HG02943 (cell line): Measurements from ENCODE around the gene NEURL3.
A peak's percentile ranks its signal among the peaks of the same experiment; 100 is the strongest.
"Not testable (repeated sequence)": the region's sequence is repeated elsewhere in the genome, so short reads cannot be mapped to it uniquely, and the experiment has no call there.

Experiments used
- ATAC-seq: cut with Tn5 transposase; IDR thresholded peaks from one replicate; pipeline ENCODE4 v1.9.1; 2021; ENCODE audit warnings: mild to moderate bottlenecking, low read depth, moderate library complexity; ENCODE audit not compliant: unreplicated experiment

NEURL3 gene

DNA sequence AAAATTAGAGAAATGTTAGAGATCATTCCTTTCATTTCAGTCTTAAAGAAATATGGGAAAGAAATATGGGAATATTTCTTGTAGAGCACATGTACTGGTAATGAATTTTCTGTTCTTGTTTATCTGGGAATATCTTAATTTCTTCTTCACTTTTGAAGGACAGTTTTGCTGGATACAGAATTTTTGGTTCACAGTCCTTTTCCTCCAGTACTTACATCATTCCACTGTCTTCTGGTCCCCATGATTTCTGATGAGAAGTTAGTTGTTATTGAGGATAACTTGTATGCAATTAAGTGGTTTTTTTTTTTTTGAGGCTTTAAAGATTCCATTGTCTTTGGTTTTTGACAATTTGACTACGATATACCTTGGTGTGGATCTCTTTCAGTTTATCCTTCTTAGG is 11.0 kb downstream of the NEURL3 start:
- no peak for ATAC-seq

DNA sequence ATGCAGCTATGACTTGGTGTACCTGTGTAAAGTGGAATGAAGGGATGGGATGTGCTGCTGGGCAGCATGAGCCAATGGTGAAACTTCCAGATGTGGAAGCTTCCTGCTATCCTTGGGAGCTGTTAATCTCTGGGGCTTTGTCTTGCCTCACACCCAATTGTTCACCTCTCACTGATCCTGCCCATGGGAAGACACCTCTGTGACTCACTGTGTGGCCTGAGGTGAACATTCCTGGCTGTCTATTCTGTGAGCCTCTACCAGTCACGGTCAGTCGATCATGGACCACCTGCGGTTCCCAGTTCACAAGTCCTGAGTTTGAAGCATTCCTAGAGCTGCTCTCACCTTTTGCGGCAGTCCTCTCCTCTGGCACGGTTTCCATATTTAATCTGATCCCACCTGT is 12.1 kb downstream of the NEURL3 start:
- no peak for ATAC-seq

DNA sequence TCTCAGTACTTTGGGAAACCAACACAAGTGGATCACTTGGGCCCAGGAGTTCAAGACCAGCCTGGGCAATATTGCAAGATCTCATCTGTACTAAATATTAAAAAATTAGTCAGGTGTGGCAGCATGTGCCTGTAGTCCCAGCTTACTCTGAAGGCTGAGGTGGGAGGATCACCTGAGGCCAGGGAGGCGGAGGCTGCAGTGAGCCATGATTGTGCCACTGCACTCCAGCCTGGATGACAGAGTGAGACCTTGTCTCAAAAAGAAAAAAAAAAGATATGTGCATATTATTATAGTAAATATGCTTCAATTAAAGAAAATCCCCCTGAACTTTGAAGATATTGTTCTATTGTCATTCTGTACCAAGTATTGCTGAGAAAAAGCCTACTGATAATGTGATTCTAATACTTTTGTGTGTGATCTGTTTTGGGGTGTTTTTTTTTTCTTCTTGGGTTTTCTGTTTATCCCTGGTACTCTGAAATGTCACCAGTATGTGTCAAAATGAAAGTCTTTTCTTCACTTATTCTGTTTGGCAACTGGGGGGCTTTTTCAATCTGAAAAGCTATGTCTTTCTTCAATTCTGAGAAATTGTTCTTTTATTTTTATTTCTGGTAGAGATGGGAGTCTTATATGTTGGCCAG is 13.2 kb downstream of the NEURL3 start:
- ATAC-seq, result no peak

DNA sequence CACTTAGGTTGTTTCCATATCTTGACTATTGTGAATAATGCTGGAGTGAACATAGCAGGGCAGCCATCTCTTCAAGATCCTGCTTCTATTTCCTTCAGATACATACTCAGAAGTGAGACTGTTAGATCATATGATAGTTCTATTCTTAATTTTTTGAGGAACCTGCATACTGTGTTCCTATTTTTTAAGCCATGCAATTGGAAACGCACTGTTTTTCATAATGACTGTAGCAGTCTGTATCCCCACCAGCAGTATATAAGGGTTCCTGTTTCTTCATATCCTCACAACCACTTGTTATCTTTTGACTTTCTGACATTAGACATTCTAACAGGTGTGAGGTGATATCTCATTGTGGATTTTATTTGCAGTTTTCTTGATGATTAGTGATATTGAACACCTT is 15.5 kb downstream of the NEURL3 start:
- ATAC-seq, result no peak

DNA sequence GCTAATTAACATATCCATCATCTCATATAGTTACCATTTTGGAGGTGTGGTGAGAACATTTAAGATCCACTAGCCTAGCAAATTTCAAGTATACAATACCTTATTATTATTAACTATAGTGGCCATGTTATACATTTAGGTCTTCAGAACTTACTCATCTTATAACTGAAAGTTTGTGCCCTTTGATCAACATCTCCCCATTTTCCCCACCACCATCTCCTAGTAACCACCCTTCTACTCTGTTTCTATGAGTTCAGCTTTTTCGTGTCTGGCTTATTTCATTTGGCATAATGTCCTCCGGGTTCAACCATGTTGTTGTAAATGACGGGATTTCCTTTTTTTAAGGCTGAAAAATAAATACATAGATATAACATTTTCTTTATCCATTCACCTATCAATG is 15.9 kb downstream of the NEURL3 start:
- ATAC-seq, result no peak

DNA sequence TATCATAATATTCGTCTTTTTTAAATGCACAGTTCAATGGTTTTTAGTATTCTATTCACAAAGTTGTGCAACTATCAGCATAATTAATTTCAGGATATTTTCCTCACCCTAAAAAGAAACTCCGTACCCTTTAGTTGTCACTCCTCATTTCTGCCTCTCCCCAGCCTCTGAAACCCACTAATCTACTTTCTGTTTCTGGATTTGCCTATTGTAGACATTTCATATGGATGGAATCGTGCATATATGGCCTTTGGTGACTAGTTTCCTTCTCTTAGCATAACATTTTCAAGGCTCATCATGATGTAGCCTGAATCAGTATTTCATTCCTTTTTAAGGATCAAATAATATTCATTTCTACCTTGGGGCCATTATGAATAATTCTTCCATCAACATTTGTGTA is 18.5 kb downstream of the NEURL3 start:
- ATAC-seq, result no peak

DNA sequence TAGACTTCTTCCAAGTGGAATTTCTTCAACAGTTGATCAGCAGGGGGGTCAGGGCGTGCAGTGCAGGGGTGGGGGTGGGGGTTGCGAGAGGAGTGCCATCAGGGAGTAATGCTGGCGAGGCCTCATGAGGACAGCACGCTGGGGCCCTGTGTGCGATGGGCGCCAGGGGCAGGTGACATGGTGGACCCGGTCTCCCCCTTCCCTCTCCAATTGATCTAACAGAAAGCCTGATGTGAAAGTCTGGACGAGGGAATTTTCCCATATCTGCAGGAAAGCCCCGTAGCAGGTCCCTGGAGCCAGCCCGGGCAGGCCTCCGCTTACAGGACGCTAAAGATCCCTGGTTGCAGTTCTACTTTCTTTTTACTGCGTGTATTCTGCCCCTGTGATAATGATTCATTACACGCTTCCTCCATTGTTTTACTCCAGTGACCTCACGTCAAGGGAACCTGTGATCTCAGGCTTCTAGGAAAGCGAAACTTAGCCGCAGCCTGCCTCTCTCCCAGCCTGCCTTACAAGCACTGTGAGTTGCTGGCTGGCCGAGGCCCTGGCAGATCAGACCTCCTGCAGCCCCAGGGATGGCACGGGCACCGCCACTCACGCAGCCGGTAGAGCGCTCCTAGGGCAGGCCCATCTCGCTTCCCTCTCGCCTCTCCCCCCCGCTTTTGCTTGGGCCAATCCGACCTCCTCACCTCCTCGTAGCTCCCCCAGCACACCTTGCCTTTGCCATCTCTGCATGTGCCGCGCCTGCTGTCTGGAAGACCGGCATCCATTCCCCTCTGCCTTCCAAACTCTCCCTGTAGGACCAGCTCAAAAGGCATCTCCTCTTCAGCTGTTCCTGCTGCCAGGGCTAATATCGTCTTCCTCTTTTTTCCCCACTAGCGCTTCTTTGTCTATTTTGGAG is 19.2 kb downstream of the NEURL3 start:
- ATAC-seq, result peak; percentile 87

DNA sequence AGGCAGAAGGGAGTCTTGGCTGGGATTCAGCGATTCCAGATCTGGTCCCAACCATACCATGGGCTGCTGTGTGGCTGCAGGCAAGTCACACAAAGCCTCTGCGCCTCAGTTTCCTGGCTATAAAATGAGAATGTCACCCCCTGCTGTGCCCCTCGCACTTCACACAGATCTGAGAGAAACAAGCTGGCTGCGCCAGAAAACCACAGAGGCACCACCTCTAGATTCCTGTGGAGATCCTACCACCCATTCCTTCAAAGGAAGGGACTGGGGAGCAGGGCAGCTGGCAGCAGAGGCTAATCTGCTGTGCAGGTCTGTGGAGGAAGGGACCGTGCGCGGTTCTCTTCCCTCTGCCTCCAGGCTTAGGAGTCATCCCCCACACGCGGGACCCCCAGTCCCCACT is 19.8 kb downstream of the NEURL3 start:
- no peak for ATAC-seq

DNA sequence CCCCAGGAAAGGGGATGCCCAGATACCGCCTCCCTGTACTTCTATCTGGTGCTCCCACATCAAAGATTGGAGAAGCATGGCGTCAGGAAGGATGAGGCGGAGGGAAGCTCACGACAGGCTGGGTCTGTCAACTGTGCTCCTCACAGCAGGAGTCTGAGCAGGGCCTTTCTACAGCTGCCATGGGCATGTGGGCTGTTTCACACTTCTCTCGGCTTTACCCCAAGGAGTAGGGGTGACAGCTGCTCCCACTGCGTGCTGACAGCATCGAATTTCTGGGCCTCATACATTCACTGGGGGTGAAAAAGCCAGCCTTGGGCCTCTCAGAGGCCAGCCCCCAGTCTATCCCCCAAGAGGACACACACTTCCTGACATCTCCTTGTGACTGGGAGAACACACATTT is 21.1 kb downstream of the NEURL3 start:
- ATAC-seq, result no peak

DNA sequence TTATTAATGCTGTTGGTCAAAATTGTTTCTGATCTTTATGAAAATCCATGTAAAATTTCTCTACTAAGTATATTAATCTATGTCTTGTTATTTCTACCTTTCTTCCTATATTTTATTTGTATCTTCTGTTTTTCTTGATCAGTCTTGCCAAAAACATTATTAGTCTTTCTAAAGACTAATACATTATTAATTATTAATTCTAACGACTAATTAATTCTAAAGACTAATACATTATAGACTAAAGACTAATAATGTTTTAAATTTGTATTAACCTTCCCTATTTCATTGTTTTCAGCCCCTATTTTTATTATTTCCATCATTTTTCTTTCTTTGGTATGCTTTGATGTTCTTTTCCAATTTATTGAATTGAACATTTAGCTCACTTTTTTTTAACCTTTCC is 27.7 kb downstream of the NEURL3 start:
- ATAC-seq, result no peak

DNA sequence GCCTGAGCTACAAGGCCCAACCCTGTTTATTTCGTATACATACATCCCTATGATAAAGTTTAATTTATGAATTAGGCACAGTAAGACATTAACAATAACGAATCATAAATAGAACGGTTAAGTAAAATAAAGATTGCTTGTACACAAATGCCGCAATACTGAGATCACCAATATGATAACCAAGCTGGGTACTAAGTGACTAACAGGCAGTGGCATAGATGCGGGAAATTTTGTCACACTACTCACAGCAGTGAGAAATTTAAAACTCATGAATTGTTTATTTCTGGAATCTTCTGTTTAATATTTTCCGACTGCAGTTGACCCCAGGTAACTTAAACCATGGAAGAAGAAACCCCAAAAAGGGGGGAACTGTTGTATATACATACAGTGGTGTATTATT is 33.4 kb downstream of the NEURL3 start:
- no peak for ATAC-seq

DNA sequence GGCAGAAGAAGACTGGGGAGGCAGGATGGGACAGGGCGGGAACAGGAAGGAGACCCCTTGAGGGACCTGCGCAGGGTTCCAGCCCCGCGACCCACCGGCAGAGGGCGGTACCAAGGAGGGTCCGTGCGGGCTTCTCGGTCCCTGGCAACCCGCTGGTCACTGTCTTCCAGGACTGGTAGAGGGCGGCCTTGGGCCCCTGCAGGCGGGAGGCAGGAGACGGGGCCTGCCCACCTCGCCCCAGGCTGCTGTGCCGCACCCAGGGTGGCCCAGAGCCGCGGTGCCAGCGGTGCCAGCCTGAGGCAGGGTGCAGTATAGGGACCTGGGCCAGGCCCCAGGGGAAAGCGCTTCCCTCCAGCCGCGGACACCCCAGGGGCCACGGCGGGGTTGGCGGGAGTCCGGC is 34.5 kb downstream of the NEURL3 start:
- no peak for ATAC-seq

DNA sequence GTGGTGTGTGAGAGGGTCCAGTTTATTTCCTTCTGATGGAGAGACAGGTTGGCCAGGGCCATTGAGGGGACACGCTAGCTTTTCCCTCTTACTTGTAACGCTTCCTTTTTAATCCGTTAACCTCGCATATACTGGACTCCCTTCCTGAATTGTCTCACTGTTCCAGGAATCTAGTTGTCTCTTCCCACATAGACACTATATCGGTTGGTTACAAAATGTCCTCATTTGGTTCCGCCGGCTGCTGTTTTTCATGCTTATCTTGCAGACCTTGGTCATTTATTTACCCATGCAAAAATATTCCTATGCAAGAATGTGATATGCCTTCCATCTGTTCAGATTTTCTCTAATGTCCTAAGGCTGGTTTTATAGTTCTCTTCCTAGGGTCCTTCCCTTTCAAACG is 35.0 kb downstream of the NEURL3 start:
- no peak for ATAC-seq

DNA sequence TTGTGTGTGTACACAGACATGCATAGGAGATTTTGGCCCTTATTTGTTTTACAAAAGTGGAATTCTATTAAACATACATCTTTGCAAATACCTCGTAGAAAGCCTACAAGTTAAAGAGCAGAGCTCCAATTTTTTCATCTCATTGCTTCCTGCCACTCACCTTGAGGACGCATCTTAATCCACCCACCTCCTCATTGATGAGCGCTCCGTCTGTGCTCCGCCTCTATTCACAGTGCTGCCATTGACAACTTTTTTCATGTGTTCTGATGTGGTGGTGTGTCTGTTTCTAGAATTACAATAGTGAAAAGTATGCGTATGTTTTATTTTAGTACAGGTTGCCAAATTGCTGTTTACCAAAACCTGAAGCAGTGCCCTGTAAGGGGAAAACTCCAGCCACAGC is 36.3 kb downstream of the NEURL3 start:
- no peak for ATAC-seq

DNA sequence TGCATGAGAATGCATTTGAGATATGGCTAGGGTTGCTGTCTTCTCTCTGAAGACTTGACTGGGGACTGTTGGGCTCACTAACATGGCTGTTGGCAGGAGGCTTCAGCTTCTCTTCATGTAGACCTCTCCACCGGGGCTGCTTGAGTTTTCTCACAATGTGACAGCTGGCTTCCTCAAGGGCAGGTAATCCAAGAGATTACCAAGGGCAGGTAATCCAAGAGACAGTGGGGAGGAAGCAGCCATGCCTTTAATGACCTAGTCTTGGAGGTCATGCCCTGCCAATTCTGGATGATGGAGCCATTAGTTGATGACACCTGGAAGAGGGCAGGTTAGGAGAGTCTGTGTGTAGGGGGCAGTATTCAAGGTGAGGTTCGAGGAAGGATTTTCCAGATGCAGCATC is 40.5 kb downstream of the NEURL3 start:
- no peak for ATAC-seq

DNA sequence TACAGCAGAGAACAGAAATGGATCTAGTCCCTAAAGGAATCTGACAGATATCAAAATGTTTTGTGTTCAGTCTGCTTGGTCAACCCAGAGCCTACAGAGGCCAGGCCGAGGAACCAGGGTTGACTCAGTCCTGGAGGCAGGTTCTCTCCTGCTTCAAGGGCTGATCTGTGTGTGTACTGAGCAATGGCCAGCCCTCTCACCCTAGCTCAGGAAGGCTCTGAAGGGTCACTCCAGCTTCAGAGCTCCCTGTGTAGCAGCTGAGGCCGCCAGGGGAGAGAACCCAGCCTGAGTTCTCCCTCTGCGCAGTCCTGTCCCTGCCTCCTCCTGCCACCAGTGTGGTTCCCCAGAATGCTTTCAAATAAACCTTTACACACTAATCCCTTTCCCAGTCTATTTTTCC is 41.1 kb downstream of the NEURL3 start:
- ATAC-seq, result no peak

DNA sequence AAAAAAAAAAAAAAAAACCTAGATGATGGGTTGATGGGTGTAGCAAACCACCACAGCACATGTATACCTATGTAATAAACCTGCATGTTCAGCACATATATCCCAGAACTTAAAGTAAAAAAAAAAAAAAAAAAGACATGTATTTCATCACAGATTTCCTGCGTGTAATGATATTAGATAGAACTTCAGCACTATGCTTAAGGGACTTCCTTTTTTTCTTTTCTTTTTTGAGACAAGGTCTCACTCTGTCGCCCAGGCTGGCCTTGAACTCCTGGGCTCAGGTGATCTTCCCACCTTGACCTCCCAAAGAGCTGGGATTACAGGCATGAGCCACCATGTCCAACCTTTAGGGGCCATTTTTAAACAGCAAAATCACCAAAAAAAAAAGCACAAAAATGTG is 42.0 kb downstream of the NEURL3 start:
- no peak for ATAC-seq

DNA sequence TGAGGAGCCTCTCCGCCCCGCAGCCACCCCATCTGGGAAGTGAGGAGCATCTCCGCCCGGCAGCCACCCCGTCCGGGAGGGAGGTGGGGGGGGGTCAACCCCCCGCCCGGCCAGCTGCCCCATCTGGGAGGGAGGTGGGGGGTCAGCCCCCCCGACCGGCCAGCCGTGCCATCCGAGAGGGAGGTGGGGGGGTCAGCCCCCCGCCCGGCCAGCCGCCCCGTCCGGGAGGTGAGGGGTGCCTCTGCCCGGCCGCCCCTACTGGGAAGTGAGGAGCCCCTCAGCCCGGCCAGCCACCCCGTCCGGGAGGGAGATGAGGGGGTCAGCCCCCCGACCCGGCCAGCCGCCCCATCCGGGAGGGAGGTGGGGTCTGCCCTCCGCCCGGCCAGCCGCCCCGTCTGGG is 43.5 kb downstream of the NEURL3 start:
- ATAC-seq, result not testable (repeated sequence)

DNA sequence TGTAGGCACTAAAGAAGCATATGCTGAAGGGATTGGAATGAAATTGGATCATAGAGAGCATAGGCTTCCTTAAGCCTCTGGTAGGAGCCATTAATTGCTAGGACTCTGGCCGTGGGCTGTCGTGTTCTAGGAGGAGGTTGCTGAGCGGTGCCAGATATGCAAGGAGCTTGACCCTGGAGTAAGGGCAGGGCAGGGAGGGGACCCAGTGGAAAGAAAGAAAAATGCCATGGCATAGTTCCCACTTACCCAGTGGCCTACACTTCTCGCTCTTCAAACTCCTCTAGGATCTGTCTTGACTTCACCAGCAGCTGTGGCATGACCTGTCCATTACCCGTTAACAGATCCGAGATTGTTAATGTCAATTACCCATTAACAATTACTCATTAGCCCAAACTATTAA is 53.1 kb downstream of the NEURL3 start:
- ATAC-seq, result no peak

DNA sequence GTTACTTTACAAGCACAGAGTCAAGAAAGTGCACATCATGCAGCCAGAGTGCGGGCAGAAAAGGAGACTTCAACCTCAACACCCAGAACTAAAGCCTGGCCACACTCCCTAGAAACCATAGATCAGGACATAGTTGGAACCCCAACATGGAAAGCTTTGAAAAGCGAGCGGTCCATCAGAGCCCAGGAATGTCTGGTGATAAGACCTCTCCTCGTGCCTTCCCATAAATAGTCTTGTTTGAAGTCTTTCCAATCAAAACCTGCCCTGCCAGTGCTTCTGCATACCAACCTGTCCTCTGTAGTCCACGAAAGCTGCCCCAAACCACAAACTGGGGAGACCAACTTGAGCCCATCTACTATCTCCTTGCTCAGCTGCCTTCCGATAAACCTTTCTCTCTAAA is 55.5 kb downstream of the NEURL3 start:
- ATAC-seq, result no peak

DNA sequence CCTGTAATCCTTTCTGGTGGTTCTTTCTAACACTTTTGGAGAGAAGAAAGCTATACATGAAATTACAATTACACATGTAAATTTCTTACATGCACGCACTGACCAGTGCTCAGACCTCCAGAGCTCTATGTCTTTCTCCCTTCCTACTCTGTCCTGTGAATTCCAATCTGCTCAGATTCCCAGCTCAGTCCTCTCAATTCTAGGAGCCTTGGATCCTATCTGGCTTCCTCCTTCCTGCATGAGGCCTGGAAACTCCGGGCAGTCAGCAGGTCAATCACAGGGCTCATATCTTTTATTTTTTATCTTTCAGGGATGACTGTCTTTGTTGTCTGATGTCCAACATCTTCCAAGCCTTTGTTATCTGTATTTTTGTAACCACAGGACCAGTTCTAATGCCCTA is 56.0 kb downstream of the NEURL3 start:
- ATAC-seq, result no peak

DNA sequence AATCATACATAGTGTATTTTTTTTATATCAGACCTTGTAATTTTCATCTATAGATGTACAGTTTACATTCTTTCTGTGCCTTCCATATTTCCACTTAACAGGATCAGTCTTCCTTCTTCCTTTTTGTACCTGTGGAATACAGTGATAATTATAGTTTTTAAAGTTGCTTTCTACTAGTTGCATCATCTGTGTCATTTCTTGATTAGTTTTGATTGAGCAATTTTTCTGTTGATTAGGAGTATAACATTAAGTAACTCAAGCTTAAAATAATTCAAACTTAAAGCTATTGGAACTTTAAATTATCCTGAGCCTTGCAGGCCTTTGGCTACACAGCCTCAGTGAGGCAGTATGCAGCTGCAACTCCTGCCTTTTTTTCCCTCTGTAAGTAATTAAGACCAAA is 57.4 kb downstream of the NEURL3 start:
- ATAC-seq, result no peak
